HG03025 (cell line): Measurements from ENCODE around the gene UBALD1.

Experiments
- ATAC-seq: cut with Tn5 transposase; IDR thresholded peaks from one replicate; pipeline ENCODE4 v1.9.1; 2021; ENCODE audit warnings: mild to moderate bottlenecking, moderate library complexity; ENCODE audit not compliant: unreplicated experiment, low FRiP score

The UBALD1 gene

GRCh38 chr16:4564661-4565267, 49.9 kb downstream of the UBALD1 start:
- no peak for ATAC-seq

- no peak for ATAC-seq
Observed at GRCh38 chr16:4561596-4561995, 53.1 kb downstream of the UBALD1 start.
